ENCODE measurements around the gene MYO18B.

- TF ChIP-seq CTCF (IDR thresholded peaks at IDR 0.05; ENCODE audit: low read depth, low read length) (no peak), MAX (IDR thresholded peaks at IDR 0.05; ENCODE audit: low read depth, low read length) (no peak), POLR2A (IDR thresholded peaks at IDR 0.05; ENCODE audit: extremely low read depth, insufficient read length) (no peak)
These were observed 74.6 kb downstream of the MYO18B start for GRCh38 chr22:25816522-25817059.

Data from NB4 (cell line).